ENCODE measurements around the gene CDH20.

- TF ChIP-seq POLR2A (IDR thresholded peaks at IDR 0.05): no peak
- TF ChIP-seq CTCF (IDR thresholded peaks at IDR 0.05): no peak
- no peak for TF ChIP-seq POLR2AphosphoS5 (IDR thresholded peaks at IDR 0.05; ENCODE audit: insufficient read depth in 1 of 2, low read depth in 1 of 2)
These were observed 27.5 kb downstream of the CDH20 start for GRCh38 chr18:61360404-61361383.

Data from vagina (tissue), 2 donors.